Right renal cortex interstitium (tissue), 3 donors: ENCODE data around the gene CACNA1S. TPM values are rescaled to one million over a fixed set of nuclear protein-coding genes. Genes with fewer than 3 reads are reported as not detected.

Experiments used
- DNase-seq, 3 donors: peaks; one replicate each; pipeline ENCODE4 v3.0.0-alpha.2; 2013; ENCODE audit warnings: low read depth in 3 of 3, low spot score in 2 of 3
- polyA plus RNA-seq, 3 donors: library from polyadenylated mRNA; unstranded; fragments of 120-200 nt; gene quantifications; one replicate each; pipeline ENCODE4 v1.2.1, GENCODE V29; 2013; ENCODE audit not compliant: insufficient read length in 3 of 3

The CACNA1S gene
- under 1 TPM; 0.37 to 0.51 (median 0.46) TPM for polyA plus RNA-seq

GRCh38 chr1:201112173-201112731 lies at the start of gene CACNA1S:
CACNA1S (minus strand) TSS chr1:201112426; CDS start chr1:201112339, 87 bp downstream.
- DNase-seq = no peak

DNA sequence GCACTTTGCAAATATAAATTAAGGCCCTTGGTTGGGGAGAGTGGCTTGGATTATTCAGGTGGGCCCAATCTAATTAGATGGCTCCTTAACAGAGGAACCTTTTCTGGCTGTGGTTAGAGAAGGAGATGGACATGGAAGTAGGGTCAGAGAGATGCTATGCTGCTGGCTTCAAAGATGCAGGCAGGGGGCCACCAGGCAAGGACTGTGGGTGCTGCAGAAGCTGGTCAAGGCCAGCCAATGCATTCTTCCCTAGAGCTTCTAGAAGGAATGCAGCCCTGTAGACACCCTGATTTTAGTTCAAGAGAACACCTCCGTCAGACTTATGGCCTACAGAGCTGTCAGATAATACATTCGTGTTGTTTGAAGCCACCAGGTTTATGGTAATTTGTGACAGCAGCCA lies 45.7 kb upstream of the CACNA1S start:
- DNase-seq = no peak

DNA sequence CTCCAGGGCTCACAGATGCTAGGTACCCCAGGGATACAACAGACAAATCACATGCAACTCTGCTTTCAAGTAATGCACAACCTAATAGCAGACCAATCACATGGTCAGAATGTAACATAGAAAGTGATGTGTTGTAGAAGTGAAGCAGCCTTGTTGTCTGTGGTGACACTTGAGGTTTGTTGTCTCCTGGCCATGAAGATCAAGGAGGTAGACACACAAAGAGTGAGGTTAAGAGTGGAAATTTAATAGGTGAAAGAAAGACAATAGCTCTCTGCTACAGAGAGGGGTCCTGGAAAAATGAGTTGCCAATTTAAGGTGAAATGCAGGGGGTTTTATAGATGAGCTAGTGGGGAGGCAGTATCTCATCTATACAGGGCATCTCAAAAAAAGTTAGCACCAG lies 44.6 kb upstream of the CACNA1S start:
- no peak for DNase-seq

DNA sequence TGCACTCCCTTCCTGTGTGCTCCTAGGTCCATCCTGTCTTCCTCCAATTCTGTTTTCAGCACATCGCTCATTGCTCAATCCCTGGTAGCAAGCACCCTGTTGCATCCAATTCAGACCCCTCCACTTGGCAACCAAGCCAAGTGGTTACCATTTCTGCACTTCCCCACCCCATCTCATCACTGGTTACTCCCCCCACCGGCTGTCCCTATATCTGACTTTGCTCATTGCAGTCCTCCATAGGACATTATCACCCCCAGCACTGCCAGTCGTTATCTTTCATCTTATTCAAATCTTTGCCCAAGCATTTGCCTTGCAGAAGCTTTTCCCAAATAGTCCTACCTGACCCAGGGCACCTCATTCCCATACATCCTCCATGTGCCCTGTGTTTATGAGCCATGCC lies 44.1 kb upstream of the CACNA1S start:
- no peak for DNase-seq

GRCh38 chr1:201155354-201155753 lies 43.1 kb upstream of the CACNA1S start:
- no peak for DNase-seq

- peak; percentile 96 to 98 (median 98) for DNase-seq
Observed at GRCh38 chr1:201154389-201155165, 42.4 kb upstream of the CACNA1S start, which contains the start of gene TMEM9. TMEM9 (minus strand) TSS chr1:201154474; CDS start chr1:201153923, 551 bp downstream.

GRCh38 chr1:201153474-201154388 lies 41.5 kb upstream of the CACNA1S start:
- peak in 1 of 3 donors; percentile 55 for DNase-seq

- DNase-seq = no peak
Observed at GRCh38 chr1:201149400-201149799, 37.2 kb upstream of the CACNA1S start.

- no peak for DNase-seq
Observed at GRCh38 chr1:201147396-201148015, 35.3 kb upstream of the CACNA1S start.

GRCh38 chr1:201146626-201147390 lies 34.6 kb upstream of the CACNA1S start:
- DNase-seq = no peak

DNA sequence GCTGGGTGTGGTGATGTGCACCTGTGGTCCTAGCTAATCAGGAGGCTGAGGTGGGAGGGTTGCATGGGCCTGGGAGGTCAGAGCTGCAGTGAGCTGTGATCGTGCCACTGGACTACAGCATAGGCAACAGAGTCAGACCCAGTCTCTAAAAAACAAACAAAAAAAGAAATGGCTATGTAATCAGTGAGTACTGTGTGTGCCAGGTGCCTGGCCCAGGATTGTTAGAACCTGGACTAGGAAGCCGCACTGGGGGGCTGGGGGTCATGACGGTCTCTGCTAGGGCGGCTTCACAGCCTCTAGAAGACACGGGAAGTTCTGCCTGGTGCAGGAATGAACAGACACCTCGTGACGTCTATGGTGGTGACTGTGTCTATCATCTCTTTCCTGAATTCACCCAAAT lies 33.6 kb upstream of the CACNA1S start:
- no peak for DNase-seq

DNA sequence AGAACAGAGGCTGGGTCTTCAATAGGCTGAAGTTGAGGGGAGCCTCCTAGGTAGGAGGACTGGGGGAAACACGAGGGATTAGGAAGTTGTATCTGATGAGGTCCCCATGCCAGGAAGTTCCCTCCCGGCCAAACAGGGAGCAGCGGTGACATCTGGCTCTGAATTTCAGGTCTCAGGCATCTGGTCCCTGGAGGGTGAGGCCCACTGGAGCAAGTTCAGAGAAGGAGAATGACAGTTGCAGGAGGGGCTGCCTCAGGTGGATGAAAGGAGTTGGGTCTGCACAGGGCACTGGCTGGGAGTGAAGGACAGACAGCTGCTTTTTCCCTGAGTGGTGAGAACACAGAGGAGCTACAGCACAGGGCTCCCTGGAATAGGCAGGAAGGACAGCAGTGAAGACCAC lies 32.9 kb upstream of the CACNA1S start:
- no peak for DNase-seq

- DNase-seq = no peak
Observed at GRCh38 chr1:201144701-201145100, 32.5 kb upstream of the CACNA1S start.

DNA sequence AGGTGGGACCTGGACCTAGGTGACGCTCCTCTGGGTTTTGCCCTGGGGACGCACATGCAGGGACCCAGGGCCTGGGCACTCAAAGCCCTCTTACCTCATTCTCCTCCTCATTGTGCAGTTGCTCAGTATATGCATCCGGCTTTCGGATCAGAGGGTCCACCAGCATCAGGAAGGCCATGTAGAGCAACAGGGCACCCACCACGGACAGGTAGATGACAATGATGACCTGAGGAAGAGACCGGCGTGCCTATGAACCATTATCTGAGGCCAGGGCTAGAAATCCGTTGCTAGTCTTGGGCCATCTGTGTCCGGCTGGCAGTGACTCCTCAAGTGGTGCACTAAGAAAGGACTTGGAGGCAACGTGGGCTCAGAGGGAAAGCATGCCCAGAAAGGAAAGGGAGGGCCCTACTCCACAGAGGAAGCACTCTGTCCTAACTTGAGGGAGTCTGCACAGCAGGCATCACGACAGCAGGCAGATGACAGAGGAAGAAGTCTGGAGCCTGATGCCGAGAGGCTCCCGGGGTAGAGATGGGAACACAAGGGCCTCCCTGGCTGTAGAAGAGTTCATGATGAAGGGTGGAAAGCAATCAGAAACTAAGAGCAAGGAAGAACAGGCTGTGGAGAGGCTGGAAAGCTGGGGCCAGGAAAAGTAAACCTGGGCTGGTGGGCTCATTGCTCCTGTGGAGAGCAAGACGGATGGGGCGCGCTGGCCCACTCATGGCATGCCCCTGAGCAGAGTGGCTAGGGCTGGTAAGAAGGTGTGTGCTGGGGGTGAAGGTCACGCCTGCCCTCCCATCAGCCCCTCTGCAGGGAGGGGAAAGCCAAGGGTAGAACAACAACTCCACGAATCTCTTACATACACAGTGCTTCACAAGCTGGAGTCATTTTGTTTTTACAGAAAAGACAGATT lies 31.8 kb upstream of the CACNA1S start:
- DNase-seq = no peak

GRCh38 chr1:201142849-201143725 lies 30.9 kb upstream of the CACNA1S start:
- DNase-seq = no peak

GRCh38 chr1:201142011-201142848 lies 30.0 kb upstream of the CACNA1S start:
- DNase-seq = no peak

GRCh38 chr1:201141418-201141817 lies 29.2 kb upstream of the CACNA1S start:
- DNase-seq = no peak
